H1 (cell line): ENCODE measurements around the gene RICTOR. TPM values are rescaled to one million over a fixed set of nuclear protein-coding genes. Genes with fewer than 3 reads are reported as not detected.

ENCODE experiments used
- CTCF ChIA-PET: fragments of 300-600 bp; sonication (Branson Sonifier 250); formaldehyde crosslinking; loops from one replicate; lab custom pipeline; 2021; ENCODE audit not compliant: partially characterized antibody; lab: Charles Lee
- POLR2A ChIA-PET: fragments of 300-600 bp; sonication (Branson Sonifier 250); formaldehyde crosslinking; loops from one replicate; lab custom pipeline; 2021; ENCODE audit warnings: inconsistent platforms; ENCODE audit not compliant: partially characterized antibody; lab: Charles Lee
- DNase-seq, 2 experiments: peaks; one replicate each; pipeline versions ENCODE4 v3.0.0 to v3.0.0-alpha.2; 2010 to 2022; ENCODE audit warnings: low spot score in 2 of 2, low read depth in 1 of 2, mixed read lengths in 1 of 2
- FAIRE-seq: peaks from 2 replicates; lab custom pipeline; 2011; peaks lifted over from hg19 to GRCh38; lab: Jason Lieb, UNC
- H2AFZ ChIP-seq: 2 replicates; pipeline ENCODE4 v1.8.1; 2012; ENCODE audit warnings: low read length, inconsistent platforms
- H2AK5ac ChIP-seq: 2 replicates; pipeline ENCODE4 v1.6.1; 2013; ENCODE audit warnings: low read depth, low read length
- H2BK120ac ChIP-seq: replicated peaks from 2 replicates; pipeline ENCODE3; 2013; ENCODE audit warnings: low read depth, low read length, inconsistent platforms
- H2BK12ac ChIP-seq: 2 replicates; pipeline ENCODE4 v1.6.1; 2013; ENCODE audit warnings: low read depth, low read length
- H2BK15ac ChIP-seq: 2 replicates; pipeline ENCODE4 v1.6.1; 2013; ENCODE audit warnings: low read length
- H2BK20ac ChIP-seq: 2 replicates; pipeline ENCODE4 v1.6.1; 2013; ENCODE audit warnings: low read length
- H2BK5ac ChIP-seq: 2 replicates; pipeline ENCODE4 v1.6.1; 2013; ENCODE audit warnings: low read depth, low read length
- H3K14ac ChIP-seq: 2 replicates; pipeline ENCODE4 v1.6.1; 2013; ENCODE audit warnings: inconsistent platforms; ENCODE audit not compliant: insufficient read length
- H3K18ac ChIP-seq: 2 replicates; pipeline ENCODE4 v1.6.1; 2013; ENCODE audit warnings: low read length; ENCODE audit errors: extremely low read depth
- H3K23ac ChIP-seq: 2 replicates; pipeline ENCODE4 v1.6.1; 2013; ENCODE audit warnings: inconsistent platforms; ENCODE audit not compliant: insufficient read length
- H3K23me2 ChIP-seq: 2 replicates; pipeline ENCODE4 v1.6.1; 2013; ENCODE audit warnings: low read depth, low read length
- H3K27ac ChIP-seq: 2 replicates; pipeline ENCODE4 v1.6.1; 2011; ENCODE audit warnings: low read depth, low read length, inconsistent platforms
- H3K27me3 ChIP-seq, 4 experiments: replicated peaks in 1 of 4; 1 replicate in 1 of 4; 2 replicates in 3 of 4; pipeline versions ENCODE4 v1.6.1 to v1.8.1; 2011 to 2013; ENCODE audit warnings: low read length in 3 of 4, mild to moderate bottlenecking in 3 of 4, inconsistent platforms in 2 of 4, mixed read lengths in 2 of 4, moderate library complexity in 1 of 4; ENCODE audit not compliant: control insufficient read depth in 3 of 4, insufficient read depth in 3 of 4; ENCODE audit errors: extremely low read depth in 1 of 4
- H3K36me3 ChIP-seq, 4 experiments: 2 replicates each; pipeline versions ENCODE4 v1.6.1 to v1.8.1; 2011 to 2013; ENCODE audit warnings: mild to moderate bottlenecking in 4 of 4, low read length in 3 of 4, moderate library complexity in 2 of 4, control low read depth in 1 of 4, inconsistent platforms in 1 of 4; ENCODE audit not compliant: insufficient read depth in 4 of 4, control insufficient read depth in 2 of 4
- H3K4ac ChIP-seq: replicated peaks from 2 replicates; pipeline ENCODE3; 2013; ENCODE audit warnings: low read length, low read depth, mixed read lengths, inconsistent platforms; ENCODE audit not compliant: insufficient read length
- H3K4me1 ChIP-seq, 4 experiments: replicated peaks in 1 of 4; 1 replicate in 1 of 4; 2 replicates in 3 of 4; pipeline versions ENCODE4 v1.6.1 to v1.8.1; 2011 to 2013; ENCODE audit warnings: low read length in 3 of 4, inconsistent platforms in 2 of 4, mixed read lengths in 1 of 4; ENCODE audit not compliant: insufficient read depth in 4 of 4, control insufficient read depth in 3 of 4
- H3K4me2 ChIP-seq, 2 experiments: 2 replicates each; pipeline versions ENCODE4 v1.6.1 to v1.8.1; 2011 to 2013; ENCODE audit warnings: low read depth in 2 of 2, low read length in 2 of 2, control low read depth in 1 of 2, inconsistent platforms in 1 of 2, mild to moderate bottlenecking in 1 of 2; ENCODE audit not compliant: insufficient read depth in 1 of 2
- H3K4me3 ChIP-seq, 4 experiments: fragments of 200-600, 300-600 bp in 1 of 4; sonication (generic), shearing (Covaris generic), sonication (Bioruptor Twin) in 1 of 4; 2 replicates each; pipeline versions ENCODE4 v1.5.1 to v1.8.1; 2011 to 2016; ENCODE audit warnings: low read length in 4 of 4, low read depth in 3 of 4, control low read depth in 2 of 4, inconsistent platforms in 2 of 4, mild to moderate bottlenecking in 2 of 4, mixed read lengths in 1 of 4, moderate library complexity in 1 of 4; ENCODE audit not compliant: insufficient read depth in 2 of 4; ENCODE audit errors: extremely low read depth in 1 of 4
- H3K56ac ChIP-seq: replicated peaks from 2 replicates; pipeline ENCODE3; 2013; ENCODE audit warnings: low read depth, mild to moderate bottlenecking, mixed read lengths, low read length, inconsistent platforms; ENCODE audit not compliant: insufficient read length
- H3K79me1 ChIP-seq: 2 replicates; pipeline ENCODE4 v1.6.1; 2013; ENCODE audit warnings: low read depth, low read length, control low read depth
- H3K79me2 ChIP-seq, 2 experiments: 2 replicates each; pipeline versions ENCODE4 v1.6.1 to v1.8.1; 2012 to 2013; ENCODE audit warnings: low read length in 2 of 2, mild to moderate bottlenecking in 2 of 2, inconsistent platforms in 1 of 2; ENCODE audit not compliant: insufficient read depth in 2 of 2, control insufficient read depth in 1 of 2
- H3K9ac ChIP-seq, 4 experiments: replicated peaks in 1 of 4; 1 replicate in 1 of 4; 2 replicates in 3 of 4; pipeline versions ENCODE4 v1.6.1 to v1.8.1; 2011 to 2013; ENCODE audit warnings: low read depth in 3 of 4, low read length in 3 of 4, control low read depth in 2 of 4, mild to moderate bottlenecking in 2 of 4, moderate library complexity in 2 of 4, inconsistent platforms in 1 of 4; ENCODE audit errors: extremely low read depth in 1 of 4
- H3K9me3 ChIP-seq, 2 experiments: 2 replicates each; pipeline versions ENCODE4 v1.6.1 to v1.8.1; 2012 to 2013; ENCODE audit warnings: mild to moderate bottlenecking in 2 of 2, moderate library complexity in 2 of 2, control low read depth in 1 of 2, inconsistent platforms in 1 of 2, low read depth in 1 of 2, low read length in 1 of 2, mixed read lengths in 1 of 2; ENCODE audit not compliant: insufficient read depth in 2 of 2
- H4K20me1 ChIP-seq, 2 experiments: replicated peaks in 1 of 2; 2 replicates each; pipeline versions ENCODE3 to v1.8.1; 2011 to 2013; ENCODE audit warnings: inconsistent platforms in 2 of 2, low read length in 2 of 2, mild to moderate bottlenecking in 1 of 2; ENCODE audit not compliant: insufficient read depth in 2 of 2, control insufficient read depth in 1 of 2
- H4K5ac ChIP-seq: 2 replicates; pipeline ENCODE4 v1.6.1; 2013; ENCODE audit warnings: low read length, low read depth, mixed read lengths, inconsistent platforms; ENCODE audit not compliant: insufficient read length
- H4K8ac ChIP-seq: 2 replicates; pipeline ENCODE4 v1.8.0; 2013; ENCODE audit warnings: mild to moderate bottlenecking, moderate library complexity, low read length, inconsistent platforms; ENCODE audit not compliant: insufficient read depth; ENCODE audit errors: extremely low read depth
- H4K91ac ChIP-seq: replicated peaks from 2 replicates; pipeline ENCODE3; 2013; ENCODE audit warnings: low read length, mixed read lengths, inconsistent platforms; ENCODE audit not compliant: insufficient read length
- CBX5 ChIP-seq: fragments of 300-800, 300-1000 bp; sonication (generic); IDR thresholded peaks from 2 replicates; pipeline ENCODE4 v1.7.1; 2016; ENCODE audit warnings: antibody characterized with exemption, low read length, low read depth
- CEBPB ChIP-seq: IDR thresholded peaks from 2 replicates; pipeline ENCODE4 v1.6.1; 2012; ENCODE audit warnings: low read depth, low read length
- CTBP2 ChIP-seq: IDR thresholded peaks from 2 replicates; pipeline ENCODE4 v1.7.0; 2011; ENCODE audit warnings: borderline replicate concordance, mild to moderate bottlenecking, moderate library complexity, mixed read lengths, low read length; ENCODE audit not compliant: insufficient read depth, insufficient read length
- EGR1 ChIP-seq: IDR thresholded peaks from 2 replicates; pipeline ENCODE4 v1.6.1; 2011; ENCODE audit warnings: low read depth, low read length, borderline replicate concordance
- EP300 ChIP-seq, 2 experiments: IDR thresholded peaks; 1 replicate in 1 of 2; 2 replicates in 1 of 2; pipeline ENCODE4 v1.6.1; 2011 to 2012; ENCODE audit warnings: low read depth in 2 of 2, low read length in 2 of 2, mild to moderate bottlenecking in 2 of 2, borderline replicate concordance in 1 of 2, inconsistent platforms in 1 of 2, moderate library complexity in 1 of 2
- JUN ChIP-seq: IDR thresholded peaks from 2 replicates; pipeline ENCODE4 v1.6.1; 2011; ENCODE audit warnings: low read depth, mild to moderate bottlenecking, improper control_type of control experiment, low read length
- MAFK ChIP-seq: IDR thresholded peaks from 2 replicates; pipeline ENCODE4 v1.6.1; 2012; ENCODE audit warnings: low read depth, mild to moderate bottlenecking, improper control_type of control experiment, low read length
- RAD21 ChIP-seq, 2 experiments: IDR thresholded peaks in 1 of 2; conservative IDR thresholded peaks in 1 of 2; 2 replicates each; pipeline ENCODE4 v1.6.1; 2011; ENCODE audit warnings: low read depth in 2 of 2, low read length in 2 of 2, improper control_type of control experiment in 1 of 2, inconsistent platforms in 1 of 2, mild to moderate bottlenecking in 1 of 2, moderate library complexity in 1 of 2
- RFX5 ChIP-seq: IDR thresholded peaks from 2 replicates; pipeline ENCODE4 v1.6.1; 2011; ENCODE audit warnings: low read depth, low read length, improper control_type of control experiment, borderline replicate concordance
- SP1 ChIP-seq: IDR thresholded peaks from 2 replicates; pipeline ENCODE4 v1.6.1; 2011; ENCODE audit warnings: low read depth, low read length
- SUZ12 ChIP-seq: fragments of 200-600 bp; sonication (generic); IDR thresholded peaks from 2 replicates; pipeline ENCODE4 v1.6.1; 2012; ENCODE audit warnings: mild to moderate bottlenecking, inconsistent platforms, low read length, moderate library complexity, mixed read lengths
- TAF1 ChIP-seq: IDR thresholded peaks from 2 replicates; pipeline ENCODE4 v1.6.1; 2011; ENCODE audit warnings: mild to moderate bottlenecking, low read depth, low read length
- TCF12 ChIP-seq: IDR thresholded peaks from 2 replicates; pipeline ENCODE4 v1.6.1; 2011; ENCODE audit warnings: low read depth, mild to moderate bottlenecking, low read length
- polyA plus RNA-seq, 7 experiments: library from polyadenylated mRNA; depleted of rRNA in 3 of 7; stranded (reverse) in 5 of 7; unstranded in 2 of 7; fragments of >200 nt in 5 of 7; fragments of 200-250 nt in 2 of 7; gene quantifications; 1 replicate in 5 of 7; 2 replicates in 1 of 7; 4 replicates in 1 of 7; pipeline versions ENCODE4 v1.2.1 to v1.2.3, GENCODE V29; 2011 to 2013; ENCODE audit warnings: missing spikeins in 2 of 7, mixed read lengths in 2 of 7
- total RNA-seq: library from RNA; stranded (reverse); fragmentation: NEBNext Ultra II Directional; extraction: Animal tissue kit (Norgen Biotek cat#: 25700); gene quantifications from 2 replicates; pipeline ENCODE4 v1.2.1, GENCODE V29; 2021
- TF ChIP-seq, protein P1 (sequence below): IDR thresholded peaks from 2 replicates; pipeline ENCODE4 v1.6.1; 2011; ENCODE audit warnings: low read depth, mild to moderate bottlenecking, low read length; ENCODE audit not compliant: insufficient read depth

RICTOR gene
- total and polyA plus RNA-seq, 2 of the 8 experiments (the other 6 are each of a cell fraction or from before 2014, with no cell fraction given) = 4.3 to 26.6 TPM

- Histone ChIP-seq H2BK15ac (no peak overlapping the region), H3K18ac (no peak overlapping the region), H3K4me3 (no peak overlapping the region), H3K79me1 (no peaks in the 10 kb centered on the region), H3K9me3 (no peaks in the 10 kb centered on the region), H4K8ac (no peak overlapping the region), H2BK20ac (no peak overlapping the region), H4K5ac (no peak overlapping the region), H3K27ac (no peak overlapping the region), H3K23me2 (no peaks in the 10 kb centered on the region), H2BK12ac (no peak overlapping the region), H2BK120ac (no peak overlapping the region), H3K4me2 (no peak overlapping the region), H3K23ac (no peak overlapping the region), H3K4me1 (no peaks in the 10 kb centered on the region), H3K4ac (no peak overlapping the region), H2BK5ac (no peak overlapping the region), H4K91ac (no peak overlapping the region), H4K20me1 (no peaks in the 10 kb centered on the region), H3K14ac (no peak overlapping the region), H3K27me3 (no peaks in the 10 kb centered on the region), H3K9ac (no peak overlapping the region), H3K79me2 (no peaks in the 10 kb centered on the region), H3K56ac (no peak overlapping the region), H2AFZ (no peak overlapping the region), H2AK5ac (no peak overlapping the region), H3K36me3 (no peaks in the 10 kb centered on the region)
- no peak for TF ChIP-seq CTBP2
- TF ChIP-seq RAD21 (IDR thresholded peaks at IDR 0.05 in 1 of 2, conservative IDR thresholded peaks at IDR 0.05 in 1 of 2; ENCODE audit: low read depth in 2 of 2, low read length in 2 of 2) = no peak
- TF ChIP-seq MAFK = no peak
- TF ChIP-seq RFX5 = no peak
- TF ChIP-seq, protein P1, sequence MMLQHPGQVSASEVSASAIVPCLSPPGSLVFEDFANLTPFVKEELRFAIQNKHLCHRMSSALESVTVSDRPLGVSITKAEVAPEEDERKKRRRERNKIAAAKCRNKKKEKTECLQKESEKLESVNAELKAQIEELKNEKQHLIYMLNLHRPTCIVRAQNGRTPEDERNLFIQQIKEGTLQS = no peak
- TF ChIP-seq EP300 (IDR thresholded peaks at IDR 0.05; ENCODE audit: borderline replicate concordance in 1 of 2, low read depth in 2 of 2, low read length in 2 of 2) = no peak
- TF ChIP-seq CEBPB = no peak
- TF ChIP-seq TCF12 = no peak
- no peak for TF ChIP-seq TAF1
- no peak for TF ChIP-seq EGR1
- TF ChIP-seq CBX5 = no peak
- TF ChIP-seq JUN = no peak
- no peak for TF ChIP-seq SUZ12
- no peak for TF ChIP-seq SP1
- ChIA-PET POLR2A (no interaction called here), CTCF (interaction anchor here (0.7 kb wide), 1 partner anchor 109 kb away, joined by 3 read pairs; no protein-coding TSS in a partner anchor)
- FAIRE-seq (no peak), DNase-seq (no peak)
Measured at GRCh38 chr5:39107350-39107749, 33.2 kb upstream of the RICTOR start.
